ENCODE data around the gene DCLK1.
A peak's percentile ranks its signal among the peaks of the same experiment; 100 is the strongest.
"Not testable (repeated sequence)": the region's sequence is repeated elsewhere in the genome, so short reads cannot be mapped to it uniquely, and the experiment has no call there.

DCLK1 gene

GRCh38 chr13:36130552-36131221 is 495 bp downstream of the DCLK1 start:
- no peak for DNase-seq

GRCh38 chr13:36130193-36130551 is 1.0 kb downstream of the DCLK1 start:
- DNase-seq, result no peak

DNA sequence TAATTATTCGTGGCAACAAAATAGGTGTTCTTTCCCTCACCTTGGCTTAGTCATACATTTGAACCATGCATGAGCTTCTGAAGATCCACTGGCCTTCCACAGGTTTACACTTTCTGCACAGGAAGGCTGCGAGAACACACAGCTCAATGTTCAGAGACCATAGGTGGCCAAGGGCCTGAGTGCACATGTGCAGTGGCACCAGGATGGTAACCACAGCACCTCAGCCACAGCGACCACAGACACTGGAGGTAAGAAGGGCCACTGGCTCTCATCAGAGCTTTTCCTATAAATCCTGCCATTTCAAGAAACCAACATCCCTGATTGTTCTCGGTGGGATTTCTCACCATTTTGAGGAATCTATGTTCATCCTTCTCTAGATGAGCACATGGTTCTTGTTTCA is 1.6 kb downstream of the DCLK1 start:
- DNase-seq, result no peak

DNA sequence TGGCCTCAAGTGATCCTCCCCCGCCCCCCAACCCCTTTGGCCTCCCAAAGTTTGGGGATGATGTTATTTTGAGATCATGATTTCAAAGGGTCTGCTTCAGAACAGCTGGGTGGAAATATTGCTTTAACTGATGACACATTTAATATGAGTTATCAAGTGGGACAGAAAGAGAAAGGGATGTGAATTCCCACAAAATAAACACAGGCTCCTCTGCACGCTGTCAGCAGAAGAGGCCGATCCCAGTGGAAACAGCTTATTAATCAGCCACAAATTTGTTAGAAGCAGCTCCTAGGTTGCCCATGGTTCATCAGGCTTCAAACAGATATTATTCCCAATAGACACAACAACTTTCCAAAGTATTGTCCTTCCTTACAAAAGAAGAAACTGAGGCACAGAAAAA is 4.7 kb downstream of the DCLK1 start:
- DNase-seq, result no peak

- no peak for DNase-seq
Measured at GRCh38 chr13:36125841-36126240, 5.3 kb downstream of the DCLK1 start.

DNA sequence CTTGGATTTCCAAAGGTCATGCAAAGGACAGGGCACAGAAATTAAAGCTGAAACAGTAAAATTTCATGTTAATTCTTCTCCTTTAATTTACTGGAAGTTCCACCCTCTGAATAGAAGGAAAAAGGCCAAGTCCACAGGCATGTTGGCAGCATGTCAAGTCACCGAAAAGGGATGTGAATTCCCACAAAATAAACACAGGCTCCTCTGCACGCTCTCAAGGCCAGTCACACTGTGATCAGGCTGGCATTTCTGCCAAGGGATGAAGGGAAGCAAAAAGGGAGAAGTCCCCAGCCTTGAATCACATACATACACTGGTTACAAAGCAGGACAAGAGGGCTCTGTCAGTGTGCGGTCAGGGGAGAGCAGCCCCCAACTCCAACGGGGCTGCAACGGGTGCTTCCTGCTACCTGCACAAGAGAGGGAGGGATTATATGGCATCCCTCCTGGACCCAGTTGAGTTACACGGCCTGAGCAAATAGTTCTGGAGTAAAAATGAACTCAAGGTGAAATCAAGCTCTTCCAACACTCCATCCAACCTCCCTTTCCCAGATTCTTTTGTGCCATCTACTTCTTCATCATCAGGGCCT is 6.9 kb downstream of the DCLK1 start:
- peak; percentile 17 for DNase-seq

- DNase-seq, result no peak
Measured at GRCh38 chr13:36115306-36115705, 15.9 kb downstream of the DCLK1 start.

DNA sequence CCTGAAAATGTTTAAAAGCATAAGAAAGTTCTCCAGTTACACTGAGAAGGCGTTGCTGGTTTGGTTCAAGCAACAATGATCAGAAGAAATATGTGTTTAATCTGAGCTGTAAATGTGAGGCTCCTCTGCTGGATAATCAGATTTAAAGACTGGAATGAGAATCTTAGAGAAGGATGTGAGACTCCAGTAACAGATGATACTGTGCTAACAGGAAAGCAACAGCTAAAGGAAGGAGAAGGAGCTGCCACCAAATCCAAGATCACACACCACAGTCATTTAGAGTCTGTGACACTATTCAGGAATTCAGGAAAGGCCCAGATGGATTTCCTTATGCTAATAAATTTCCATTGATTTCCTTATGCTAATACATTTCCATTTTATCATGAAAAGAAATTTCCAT is 16.9 kb downstream of the DCLK1 start:
- no peak for DNase-seq

DNA sequence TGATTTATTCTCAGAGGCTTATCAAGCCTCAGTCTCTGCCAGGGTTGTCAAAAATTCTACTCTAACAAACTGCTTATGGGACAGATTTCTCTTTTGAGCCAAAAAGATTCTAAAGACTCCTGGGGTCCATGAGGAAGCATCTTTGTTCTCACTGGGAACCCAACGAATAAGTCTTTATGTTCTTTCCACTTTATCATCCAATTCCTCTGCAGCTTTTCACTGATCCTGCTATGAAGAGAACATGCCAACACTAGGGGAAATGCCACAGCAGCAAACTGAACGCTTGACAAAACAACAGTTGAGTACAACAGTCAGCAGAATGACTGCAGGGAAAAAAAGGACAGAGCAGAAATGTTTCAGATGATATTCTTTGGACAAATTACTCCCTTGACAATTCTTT is 22.2 kb downstream of the DCLK1 start:
- no peak for DNase-seq

- no peak for DNase-seq
Measured at GRCh38 chr13:36108342-36108741, 22.8 kb downstream of the DCLK1 start.

GRCh38 chr13:36107521-36107920 is 23.7 kb downstream of the DCLK1 start:
- DNase-seq, result no peak

GRCh38 chr13:36105726-36106125 is 25.5 kb downstream of the DCLK1 start:
- no peak for DNase-seq

GRCh38 chr13:36102721-36103120 is 28.5 kb downstream of the DCLK1 start:
- DNase-seq, result no peak

- DNase-seq, result not testable (repeated sequence)
Measured at GRCh38 chr13:36101907-36102306, 29.3 kb downstream of the DCLK1 start.

DNA sequence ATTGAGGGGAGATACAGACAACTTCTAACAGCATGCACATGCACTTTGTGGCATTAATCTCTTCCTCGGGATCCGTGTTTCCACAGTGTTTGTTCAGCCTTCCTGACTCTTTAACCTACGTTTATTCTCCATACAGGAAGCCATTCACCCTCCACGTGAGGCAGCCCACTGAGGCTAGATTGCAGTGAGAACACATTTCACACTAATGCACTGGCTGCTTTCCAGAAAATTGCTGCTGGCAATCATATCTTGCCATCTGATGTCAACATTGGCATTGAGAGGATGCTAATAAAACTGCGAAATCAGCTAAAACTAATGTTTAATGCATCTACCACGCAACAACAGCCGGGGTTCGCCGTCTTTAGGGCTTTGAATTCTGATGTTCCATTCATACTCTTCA is 30.0 kb downstream of the DCLK1 start:
- DNase-seq, result no peak

DNA sequence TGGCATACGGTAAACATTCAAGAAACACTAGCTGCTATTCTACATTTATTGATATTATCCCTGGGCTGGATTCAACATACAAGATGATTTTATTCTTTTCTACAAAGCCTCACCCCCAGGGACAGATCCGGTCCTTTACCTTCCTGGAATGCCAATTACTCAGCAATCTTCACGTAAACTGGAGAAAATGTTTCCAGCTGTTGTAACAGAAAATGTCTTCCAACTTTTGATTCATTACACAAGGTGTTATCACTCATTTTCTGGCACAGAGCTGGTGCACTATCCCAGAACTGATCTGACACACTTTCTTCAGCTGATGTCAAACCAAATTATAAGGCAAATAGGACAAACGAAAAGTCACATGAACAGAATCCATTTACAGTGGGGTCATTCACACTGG is 33.1 kb downstream of the DCLK1 start:
- DNase-seq, result no peak

DNA sequence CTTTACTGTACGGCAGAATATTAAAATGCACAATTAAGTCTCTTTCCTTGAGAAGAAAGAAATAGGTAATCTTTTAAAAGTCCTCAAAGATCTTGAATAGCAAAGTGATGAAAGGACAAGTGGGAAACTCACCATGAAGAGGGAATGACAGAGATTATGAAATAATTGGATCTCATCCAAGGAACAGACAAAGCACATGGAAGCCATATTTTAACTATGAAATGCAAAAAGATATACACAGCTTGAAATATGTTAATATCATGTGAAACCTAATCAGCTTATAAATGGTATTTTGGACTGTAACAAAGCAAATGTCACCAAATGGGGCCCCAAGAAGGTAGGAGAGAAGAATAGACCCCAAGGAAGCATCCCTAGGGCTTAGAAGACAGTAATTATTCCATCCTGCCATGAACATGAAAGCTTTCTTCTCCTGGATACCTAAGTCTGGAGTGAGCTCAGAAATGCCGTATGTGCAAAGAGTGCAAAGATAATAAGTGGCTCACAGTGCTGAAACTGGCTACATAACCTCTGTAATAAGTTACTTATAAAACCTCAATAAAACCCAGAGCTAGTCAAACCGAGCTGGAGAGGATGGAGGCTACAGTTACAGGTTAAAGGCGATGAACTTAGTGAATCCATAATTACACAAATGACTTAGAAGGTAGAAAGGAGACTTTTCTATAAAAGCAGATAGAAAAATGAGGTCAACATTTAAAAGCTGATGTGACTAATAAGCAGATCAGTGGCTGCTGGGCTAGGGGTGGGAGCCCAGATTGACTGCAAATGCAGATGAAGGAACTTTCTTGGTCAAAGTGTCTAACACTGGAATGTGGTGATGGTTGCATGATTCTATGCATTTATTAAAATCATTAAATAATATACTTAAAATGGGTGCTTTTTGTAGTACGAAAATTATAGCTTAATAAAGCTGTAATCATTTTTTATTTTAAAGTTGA is 34.4 kb downstream of the DCLK1 start:
- no peak for DNase-seq

GRCh38 chr13:36094478-36094877 is 36.7 kb downstream of the DCLK1 start:
- no peak for DNase-seq

- no peak for DNase-seq
Measured at GRCh38 chr13:36090592-36090991, 40.6 kb downstream of the DCLK1 start.

- no peak for DNase-seq
Measured at GRCh38 chr13:36089130-36089647, 42.0 kb downstream of the DCLK1 start.

DNA sequence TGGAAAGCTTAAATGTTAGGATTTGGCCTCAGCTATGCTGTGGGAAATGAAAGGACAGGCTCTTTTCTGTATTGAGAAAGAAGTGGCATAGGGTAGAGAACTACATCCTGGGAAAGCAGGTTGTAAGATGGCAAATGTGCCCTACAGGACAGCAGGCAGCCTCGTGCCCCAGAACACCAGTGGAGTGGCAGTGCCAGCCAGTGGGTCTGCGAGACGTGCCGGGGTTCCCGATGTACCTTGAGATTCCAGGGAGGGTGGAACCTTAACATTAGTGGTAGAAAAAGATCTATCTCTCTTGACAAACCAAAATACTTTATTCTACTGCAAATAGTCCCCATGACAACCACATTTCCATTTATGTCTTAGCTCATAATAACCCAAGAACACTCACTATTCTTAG is 42.7 kb downstream of the DCLK1 start:
- DNase-seq, result no peak

GRCh38 chr13:36088001-36088400 is 43.2 kb downstream of the DCLK1 start:
- DNase-seq, result no peak

- no peak for DNase-seq
Measured at GRCh38 chr13:36086117-36086516, 45.1 kb downstream of the DCLK1 start.

GRCh38 chr13:36084131-36084530 is 47.1 kb downstream of the DCLK1 start:
- DNase-seq, result no peak

Measured in NCI-H446 treated with DMSO at 0.1 percent for 48 hours (cell line).